Tibial artery (tissue), 4 donors: ENCODE measurements around the gene SAFB2.

Source experiments
- DNase-seq, 2 donors: peaks; one replicate each; pipeline ENCODE4 v3.0.0-alpha.2; 2019
- H3K27ac ChIP-seq, 2 donors: fragments of 200-600 bp; sonication (generic) in 1 of 2; 1 replicate in 1 of 2; 2 replicates in 1 of 2; pipeline ENCODE4 v1.5.1; 2018 to 2019; ENCODE audit warnings: mild to moderate bottlenecking in 1 of 2
- H3K27me3 ChIP-seq, 2 donors: fragments of 200-600 bp; sonication (generic) in 1 of 2; one replicate each; pipeline versions ENCODE4 v1.5.1 to v1.6.0; 2016 to 2019
- H3K36me3 ChIP-seq, 3 donors: fragments of 200-600 bp; sonication (generic) in 2 of 3; one replicate each; pipeline ENCODE4 v1.5.1; 2016 to 2019; ENCODE audit warnings: mild to moderate bottlenecking in 2 of 3
- H3K4me1 ChIP-seq, 4 donors: fragments of 200-600 bp; sonication (generic) in 2 of 4; 1 replicate in 3 of 4; 2 replicates in 1 of 4; pipeline ENCODE4 v1.5.1; 2016 to 2019
- H3K4me3 ChIP-seq, 2 donors: fragments of 200-600 bp; sonication (generic) in 1 of 2; 1 replicate in 1 of 2; 2 replicates in 1 of 2; pipeline ENCODE4 v1.5.1; 2018 to 2019; ENCODE audit warnings: mild to moderate bottlenecking in 2 of 2
- H3K9me3 ChIP-seq, 3 donors: fragments of 200-600 bp; sonication (generic) in 1 of 3; one replicate each; pipeline ENCODE4 v1.5.1; 2016 to 2019
- intact Hi-C: fragments of 100-400 bp; cut with DNase I; formaldehyde crosslinking; loops from one replicate; pipeline ENCODE4 v1.15.0; 2023; ENCODE audit warnings: low total_unique reads
- TF ChIP-seq, protein P1 (sequence below), 2 experiments: fragments of 200-600 bp in 1 of 2; fragments of 450-650 bp in 1 of 2; IDR thresholded peaks; one replicate each; pipeline ENCODE4 v1.5.1; 2017 to 2019; ENCODE audit warnings: antibody characterized with exemption in 2 of 2, mild to moderate bottlenecking in 1 of 2, moderate library complexity in 1 of 2

SAFB2 gene

DNA sequence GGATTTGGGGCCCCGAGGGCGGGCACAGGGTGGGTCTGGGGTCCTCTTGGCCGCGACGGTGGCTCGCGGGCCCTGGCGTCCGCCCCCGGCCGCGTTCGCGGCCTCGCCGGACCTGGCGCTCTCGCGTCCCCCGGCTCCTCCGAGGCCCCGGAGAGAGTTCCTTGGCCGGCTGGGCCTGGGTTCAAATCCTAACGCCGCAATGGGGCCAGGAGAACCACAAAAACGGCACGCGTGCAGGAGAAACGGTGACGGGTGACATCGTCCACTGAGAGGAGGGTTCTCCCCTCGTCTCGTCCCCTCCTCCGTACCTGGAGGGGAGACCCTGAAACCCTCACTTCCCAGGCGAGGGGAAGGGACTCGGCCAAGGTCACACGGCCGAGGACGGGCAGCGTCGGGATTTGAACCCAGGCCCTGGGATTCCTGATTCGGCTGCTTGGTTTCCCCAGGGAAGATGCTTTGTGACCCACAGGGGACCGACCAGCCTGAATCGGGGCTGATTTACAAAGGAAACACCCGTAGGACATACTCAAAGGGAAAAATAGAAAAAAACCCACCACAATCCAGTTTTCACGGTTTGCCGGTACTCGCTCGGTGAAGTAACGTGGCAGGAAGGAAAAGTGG, 931 bp upstream of the SAFB2 start:
- Histone ChIP-seq H3K36me3 (peaks cover 15 to 62% (median 45%) of the 10 kb centered on the region in 3 donors), H3K4me1 (peaks cover 0 to 74% (median 56%) of the 10 kb centered on the region in 4 donors), H3K27ac (peak overlapping the region; percentile 94 to 98), H3K9me3 (no peaks in the 10 kb centered on the region), H3K27me3 (no peaks in the 10 kb centered on the region), H3K4me3 (peak overlapping the region; percentile 80 to 92)
- no peak for DNase-seq
- intact Hi-C loops: loop anchor here (10.0 kb wide), 1 partner anchor 71 kb away; the partner anchor contains the start of gene RPL36
- TF ChIP-seq, protein P1, sequence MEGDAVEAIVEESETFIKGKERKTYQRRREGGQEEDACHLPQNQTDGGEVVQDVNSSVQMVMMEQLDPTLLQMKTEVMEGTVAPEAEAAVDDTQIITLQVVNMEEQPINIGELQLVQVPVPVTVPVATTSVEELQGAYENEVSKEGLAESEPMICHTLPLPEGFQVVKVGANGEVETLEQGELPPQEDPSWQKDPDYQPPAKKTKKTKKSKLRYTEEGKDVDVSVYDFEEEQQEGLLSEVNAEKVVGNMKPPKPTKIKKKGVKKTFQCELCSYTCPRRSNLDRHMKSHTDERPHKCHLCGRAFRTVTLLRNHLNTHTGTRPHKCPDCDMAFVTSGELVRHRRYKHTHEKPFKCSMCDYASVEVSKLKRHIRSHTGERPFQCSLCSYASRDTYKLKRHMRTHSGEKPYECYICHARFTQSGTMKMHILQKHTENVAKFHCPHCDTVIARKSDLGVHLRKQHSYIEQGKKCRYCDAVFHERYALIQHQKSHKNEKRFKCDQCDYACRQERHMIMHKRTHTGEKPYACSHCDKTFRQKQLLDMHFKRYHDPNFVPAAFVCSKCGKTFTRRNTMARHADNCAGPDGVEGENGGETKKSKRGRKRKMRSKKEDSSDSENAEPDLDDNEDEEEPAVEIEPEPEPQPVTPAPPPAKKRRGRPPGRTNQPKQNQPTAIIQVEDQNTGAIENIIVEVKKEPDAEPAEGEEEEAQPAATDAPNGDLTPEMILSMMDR (IDR thresholded peaks at IDR 0.05): no peak

DNA sequence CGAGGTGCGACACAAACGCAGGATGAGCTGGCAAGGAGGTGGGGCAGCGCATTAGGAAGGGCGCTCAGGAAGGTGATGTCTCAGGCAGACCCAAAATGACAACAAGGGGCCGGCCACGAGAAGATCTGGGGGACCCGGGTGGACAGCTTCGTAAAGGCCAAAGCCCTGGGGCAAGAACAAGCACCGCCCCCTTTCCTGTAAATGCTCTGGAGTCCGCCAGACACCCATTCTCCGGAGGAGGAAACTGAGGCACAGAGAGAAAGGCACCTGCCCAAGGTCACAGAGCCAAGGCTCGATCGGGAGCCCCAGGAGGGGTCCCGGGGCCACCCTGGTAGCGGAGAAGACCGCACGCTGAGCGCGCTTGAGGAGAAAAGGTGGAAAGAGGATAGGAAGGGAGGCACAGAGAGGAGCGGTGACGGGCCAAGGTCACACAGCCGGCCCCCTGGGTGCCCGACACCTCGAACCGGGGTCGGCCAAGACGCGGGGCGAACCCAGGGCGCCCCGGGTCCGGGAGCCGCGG, 571 bp downstream of the SAFB2 start:
- intact Hi-C loops: loop anchor here (10.0 kb wide), 1 partner anchor 73 kb away; the partner anchor contains the start of gene RPL36

DNA sequence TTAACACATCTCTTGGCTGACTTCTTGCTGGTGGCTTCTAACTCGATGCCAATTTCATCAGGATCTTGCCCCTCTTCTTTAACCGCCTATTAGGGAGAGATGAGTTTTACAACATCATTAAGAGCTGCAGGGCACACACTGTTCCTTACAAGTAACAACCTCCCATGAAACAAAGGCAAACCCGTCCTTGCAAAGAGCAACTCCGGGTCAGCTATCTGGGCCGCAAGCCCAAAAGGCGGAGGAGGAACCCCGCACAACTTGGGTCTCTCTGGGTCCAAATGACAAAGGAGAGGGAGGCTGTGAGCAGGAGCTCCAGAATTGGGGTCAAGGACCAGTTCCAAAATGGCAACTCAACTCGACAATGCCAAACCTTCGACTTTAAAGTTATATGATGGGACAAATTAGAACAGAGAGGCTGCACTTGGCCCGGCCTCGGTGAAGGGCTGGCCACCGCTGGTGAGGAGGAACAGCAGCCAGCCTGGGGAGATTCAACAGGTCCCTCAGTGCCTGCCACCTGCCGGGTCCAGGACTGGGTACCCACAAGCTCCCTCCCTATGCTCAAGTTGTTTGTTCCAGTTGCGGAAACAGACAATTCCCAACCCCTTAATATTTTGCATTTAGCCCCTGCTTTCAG, 1.1 kb downstream of the SAFB2 start:
- Histone ChIP-seq H3K9me3 (no peaks in the 10 kb centered on the region), H3K27me3 (no peaks in the 10 kb centered on the region), H3K4me3 (peak overlapping the region; percentile 80 to 92), H3K4me1 (peaks cover 0 to 56% (median 47%) of the 10 kb centered on the region in 4 donors), H3K36me3 (peaks cover 22 to 60% (median 39%) of the 10 kb centered on the region in 3 donors), H3K27ac (peak overlapping the region; percentile 94 to 98)
- DNase-seq: peak in 1 of 2 donors; percentile 31
- TF ChIP-seq, protein P1 (IDR thresholded peaks at IDR 0.05): no peak
- intact Hi-C loops: loop anchor here (10.0 kb wide), 1 partner anchor 73 kb away; the partner anchor contains the start of gene RPL36

More for the DNA sequence above, 571 bp downstream of the SAFB2 start:
- Histone ChIP-seq H3K4me3 (peak overlapping the region; percentile 80 to 92), H3K27ac (peak overlapping the region; percentile 94 to 98), H3K9me3 (no peaks in the 10 kb centered on the region), H3K36me3 (peaks cover 23 to 62% (median 44%) of the 10 kb centered on the region in 3 donors), H3K27me3 (no peaks in the 10 kb centered on the region), H3K4me1 (peaks cover 0 to 62% (median 53%) of the 10 kb centered on the region in 4 donors)
- DNase-seq: peak; percentile 27 to 69
- TF ChIP-seq, protein P1 (IDR thresholded peaks at IDR 0.05): no peak

DNA sequence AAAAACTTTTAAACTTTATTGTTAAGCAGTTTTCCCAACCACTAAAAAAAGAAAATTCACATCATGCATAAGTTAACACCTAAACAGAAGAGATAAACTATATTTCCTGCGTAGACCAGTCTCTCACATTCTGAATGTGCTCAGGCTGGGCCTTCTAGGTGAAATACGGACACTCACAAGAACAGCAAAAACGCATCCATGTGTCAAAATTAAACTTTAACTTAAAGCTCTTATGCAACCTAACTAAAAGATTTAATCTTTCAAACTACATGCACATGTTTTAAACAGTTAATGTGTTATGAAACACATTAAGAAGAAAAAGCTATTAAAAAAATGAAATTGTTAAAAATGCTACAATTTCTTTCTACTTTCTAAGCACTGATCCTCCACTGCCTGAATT, 2.6 kb downstream of the SAFB2 start:
- H3K4me3 ChIP-seq: no peak overlapping the region
- no peaks in the 10 kb centered on the region for H3K27me3 ChIP-seq
- TF ChIP-seq, protein P1 (IDR thresholded peaks at IDR 0.05): no peak
- peak overlapping the region in 1 of 2 donors; percentile 12 for H3K27ac ChIP-seq
- DNase-seq: no peak
- H3K9me3 ChIP-seq: no peaks in the 10 kb centered on the region
- intact Hi-C loops: loop anchor here (10.0 kb wide), 1 partner anchor 75 kb away; the partner anchor contains the start of gene RPL36
- peaks cover 32 to 60% (median 43%) of the 10 kb centered on the region in 3 donors for H3K36me3 ChIP-seq
- H3K4me1 ChIP-seq: peaks cover 0 to 42% (median 32%) of the 10 kb centered on the region in 4 donors

DNA sequence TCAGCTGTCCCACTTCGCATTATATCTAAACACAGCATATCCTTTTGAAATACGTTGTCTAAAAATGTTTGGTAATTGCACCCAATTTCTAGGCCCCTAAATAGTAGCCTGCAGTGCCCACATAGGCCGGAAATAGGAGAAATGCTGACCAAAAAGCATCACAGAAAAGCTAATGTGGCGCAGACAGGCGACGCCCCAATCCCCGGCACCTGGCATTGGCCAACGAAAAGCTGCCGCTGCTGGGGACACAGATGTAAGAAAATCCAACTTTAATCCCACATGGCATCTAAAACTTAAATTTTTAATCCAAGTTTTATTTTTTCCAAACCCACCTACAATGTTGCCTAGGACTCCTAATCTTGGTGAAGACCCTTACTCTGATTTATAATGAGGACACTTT, 4.0 kb downstream of the SAFB2 start:
- TF ChIP-seq, protein P1 (IDR thresholded peaks at IDR 0.05): no peak
- no peaks in the 10 kb centered on the region for H3K9me3 ChIP-seq
- no peak overlapping the region for H3K27ac ChIP-seq
- no peak overlapping the region for H3K4me3 ChIP-seq
- H3K4me1 ChIP-seq: peaks cover 0 to 37% (median 26%) of the 10 kb centered on the region in 4 donors
- H3K27me3 ChIP-seq: no peaks in the 10 kb centered on the region
- no peak for DNase-seq
- intact Hi-C loops: no loop called here
- peaks cover 46 to 73% (median 56%) of the 10 kb centered on the region in 3 donors for H3K36me3 ChIP-seq
